Hepatocyte (in vitro differentiated cells): ENCODE results near the gene EXTL1. TPM values are rescaled to one million over a fixed set of nuclear protein-coding genes. Genes with fewer than 3 reads are reported as not detected.

Experiments used
- DNase-seq: peaks from one replicate; pipeline ENCODE4 v3.0.0-alpha.2; 2016; ENCODE audit warnings: low spot score
- H2AFZ ChIP-seq: fragments of 200-600 bp; sonication (generic); 2 replicates; pipeline ENCODE4 v1.6.0; 2016; ENCODE audit warnings: antibody characterized with exemption, mild to moderate bottlenecking
- H3K27ac ChIP-seq: fragments of 200-600 bp; sonication (generic); 2 replicates; pipeline ENCODE4 v1.5.1; 2016; ENCODE audit warnings: mild to moderate bottlenecking
- H3K27me3 ChIP-seq: fragments of 200-600 bp; sonication (generic); 2 replicates; pipeline ENCODE4 v1.6.1; 2016
- H3K36me3 ChIP-seq: fragments of 200-600 bp; sonication (generic); replicated peaks from 2 replicates; pipeline ENCODE4 v1.5.1; 2016; ENCODE audit warnings: low read depth; ENCODE audit not compliant: insufficient read depth
- H3K4me1 ChIP-seq: fragments of 200-600 bp; sonication (generic); 2 replicates; pipeline ENCODE4 v1.5.1; 2016; ENCODE audit warnings: mild to moderate bottlenecking, moderate library complexity; ENCODE audit not compliant: insufficient read depth
- H3K4me2 ChIP-seq: fragments of 200-600 bp; sonication (generic); 2 replicates; pipeline ENCODE4 v1.6.0; 2016
- H3K4me3 ChIP-seq: fragments of 200-600 bp; sonication (generic); 2 replicates; pipeline ENCODE4 v1.5.1; 2016; ENCODE audit warnings: mild to moderate bottlenecking
- H3K79me2 ChIP-seq: fragments of 200-600 bp; sonication (generic); 2 replicates; pipeline ENCODE4 v1.6.0; 2017; ENCODE audit warnings: mild to moderate bottlenecking
- H3K9me2 ChIP-seq: fragments of 200-600 bp; sonication (generic); replicated peaks from 2 replicates; pipeline ENCODE4 v1.6.0; 2017; ENCODE audit warnings: mild to moderate bottlenecking; ENCODE audit not compliant: insufficient read depth
- H3K9me3 ChIP-seq: fragments of 200-600 bp; sonication (generic); 2 replicates; pipeline ENCODE4 v1.5.1; 2016; ENCODE audit warnings: low read depth, mild to moderate bottlenecking
- H4K20me1 ChIP-seq: fragments of 200-600 bp; sonication (generic); 2 replicates; pipeline ENCODE4 v1.6.0; 2016; ENCODE audit warnings: mild to moderate bottlenecking; ENCODE audit not compliant: insufficient read depth, poor library complexity, severe bottlenecking
- EZH2 ChIP-seq: fragments of 200-600 bp; sonication (generic); IDR thresholded peaks from 2 replicates; pipeline ENCODE4 v1.6.1; 2016; ENCODE audit warnings: antibody characterized with exemption, mild to moderate bottlenecking, borderline replicate concordance
- EZH2phosphoT487 ChIP-seq: fragments of 200-600 bp; sonication (generic); IDR thresholded peaks from one replicate; pipeline ENCODE4 v1.6.1; 2018; ENCODE audit warnings: antibody characterized with exemption, mild to moderate bottlenecking, low read depth, moderate library complexity; ENCODE audit not compliant: unreplicated experiment, severe bottlenecking
- WGBS: methylation state at CpG from one replicate; pipeline ENCODE4 v1.1.6; 2016; ENCODE audit warnings: low lambda C conversion rate; ENCODE audit errors: missing lambda C conversion rate; 5-methylcytosine and 5-hydroxymethylcytosine counted together
- polyA plus RNA-seq: library from polyadenylated mRNA; unstranded; fragments of >200 nt; fragmentation: Nextera tagmentation; extraction: Ambion mirVana; gene quantifications from 2 replicates; pipeline ENCODE4 v1.2.1, GENCODE V29; 2016
- total RNA-seq: library from RNA; depleted of rRNA; stranded (reverse); fragments of >200 nt; gene quantifications from 2 replicates; pipeline ENCODE4 v1.2.3, GENCODE V29; 2014
- TF ChIP-seq, protein P1 (sequence below): fragments of 200-600 bp; sonication (generic); IDR thresholded peaks from 2 replicates; pipeline ENCODE4 v1.5.1; 2016; ENCODE audit warnings: antibody characterized with exemption, mild to moderate bottlenecking; ENCODE audit not compliant: poor library complexity

Gene EXTL1
- total and polyA plus RNA-seq, 2 experiments from 2014 or later: 0.17 to 1.3 TPM

DNA sequence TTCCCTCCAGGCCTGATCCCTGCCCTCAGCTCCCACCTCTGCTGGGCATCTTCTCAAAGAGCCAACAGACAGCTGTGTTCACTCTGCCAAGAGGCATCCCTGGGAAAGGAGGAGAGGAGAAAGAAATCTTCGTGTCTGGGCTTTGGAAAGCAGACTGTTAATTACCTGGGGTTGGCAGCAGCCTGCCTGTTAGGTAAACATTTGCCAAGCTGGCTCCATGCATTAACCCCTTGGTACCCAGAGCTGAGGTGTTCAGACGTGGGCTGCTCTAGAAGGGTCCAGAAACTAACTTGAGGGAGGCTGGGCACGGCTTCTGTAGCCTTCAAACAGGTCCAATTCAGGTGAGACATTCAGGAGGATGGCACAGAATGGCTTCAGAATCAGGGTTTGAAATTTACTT lies 8.7 kb upstream of the EXTL1 start:
- Histone ChIP-seq H3K27me3 (no peaks in the 10 kb centered on the region), H3K9me3 (no peaks in the 10 kb centered on the region), H3K4me2 (no peak overlapping the region), H3K4me1 (no peaks in the 10 kb centered on the region), H4K20me1 (no peaks in the 10 kb centered on the region), H3K4me3 (no peak overlapping the region), H3K27ac (no peak overlapping the region), H3K79me2 (no peaks in the 10 kb centered on the region), H2AFZ (no peak overlapping the region), H3K36me3 (no peaks in the 10 kb centered on the region), H3K9me2 (no peaks in the 10 kb centered on the region)
- TF ChIP-seq EZH2phosphoT487: no peak
- TF ChIP-seq EZH2: no peak
- TF ChIP-seq, protein P1, sequence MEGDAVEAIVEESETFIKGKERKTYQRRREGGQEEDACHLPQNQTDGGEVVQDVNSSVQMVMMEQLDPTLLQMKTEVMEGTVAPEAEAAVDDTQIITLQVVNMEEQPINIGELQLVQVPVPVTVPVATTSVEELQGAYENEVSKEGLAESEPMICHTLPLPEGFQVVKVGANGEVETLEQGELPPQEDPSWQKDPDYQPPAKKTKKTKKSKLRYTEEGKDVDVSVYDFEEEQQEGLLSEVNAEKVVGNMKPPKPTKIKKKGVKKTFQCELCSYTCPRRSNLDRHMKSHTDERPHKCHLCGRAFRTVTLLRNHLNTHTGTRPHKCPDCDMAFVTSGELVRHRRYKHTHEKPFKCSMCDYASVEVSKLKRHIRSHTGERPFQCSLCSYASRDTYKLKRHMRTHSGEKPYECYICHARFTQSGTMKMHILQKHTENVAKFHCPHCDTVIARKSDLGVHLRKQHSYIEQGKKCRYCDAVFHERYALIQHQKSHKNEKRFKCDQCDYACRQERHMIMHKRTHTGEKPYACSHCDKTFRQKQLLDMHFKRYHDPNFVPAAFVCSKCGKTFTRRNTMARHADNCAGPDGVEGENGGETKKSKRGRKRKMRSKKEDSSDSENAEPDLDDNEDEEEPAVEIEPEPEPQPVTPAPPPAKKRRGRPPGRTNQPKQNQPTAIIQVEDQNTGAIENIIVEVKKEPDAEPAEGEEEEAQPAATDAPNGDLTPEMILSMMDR: no peak
- no peak for DNase-seq
- WGBS: 38% methylated on average over 3 of the region's 3 CpGs

DNA sequence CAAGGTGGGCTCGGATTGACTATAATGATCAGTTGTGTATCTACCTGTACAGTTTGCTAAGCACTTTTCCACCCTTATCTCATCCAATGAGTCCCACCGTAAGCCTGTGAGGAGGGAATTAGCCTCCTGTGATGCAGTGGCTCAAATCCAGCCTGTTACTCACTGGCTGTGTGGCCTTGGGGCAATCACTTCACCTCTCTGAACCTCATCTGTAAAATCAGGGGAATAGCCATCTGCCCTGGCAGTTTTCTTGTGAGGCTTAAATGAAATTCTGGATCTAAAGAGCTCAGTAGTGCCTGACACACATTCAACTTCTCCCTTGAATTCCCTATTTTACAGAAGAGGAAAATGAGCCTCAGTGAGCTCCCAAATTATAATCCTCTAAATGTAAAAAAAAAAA lies 7.4 kb upstream of the EXTL1 start:
- H3K36me3 ChIP-seq: no peaks in the 10 kb centered on the region
- no peaks in the 10 kb centered on the region for H3K27me3 ChIP-seq
- no peaks in the 10 kb centered on the region for H3K79me2 ChIP-seq
- H3K4me1 ChIP-seq: no peaks in the 10 kb centered on the region
- no peak overlapping the region for H2AFZ ChIP-seq
- H3K9me2 ChIP-seq: no peaks in the 10 kb centered on the region
- H3K4me3 ChIP-seq: no peak overlapping the region
- H3K4me2 ChIP-seq: no peak overlapping the region
- H3K9me3 ChIP-seq: no peaks in the 10 kb centered on the region
- TF ChIP-seq EZH2: no peak
- TF ChIP-seq EZH2phosphoT487: no peak
- TF ChIP-seq, protein P1: no peak
- no peak for DNase-seq
- no peaks in the 10 kb centered on the region for H4K20me1 ChIP-seq
- 87% methylated on average over 2 of the region's 2 CpGs for WGBS
- no peak overlapping the region for H3K27ac ChIP-seq

DNA sequence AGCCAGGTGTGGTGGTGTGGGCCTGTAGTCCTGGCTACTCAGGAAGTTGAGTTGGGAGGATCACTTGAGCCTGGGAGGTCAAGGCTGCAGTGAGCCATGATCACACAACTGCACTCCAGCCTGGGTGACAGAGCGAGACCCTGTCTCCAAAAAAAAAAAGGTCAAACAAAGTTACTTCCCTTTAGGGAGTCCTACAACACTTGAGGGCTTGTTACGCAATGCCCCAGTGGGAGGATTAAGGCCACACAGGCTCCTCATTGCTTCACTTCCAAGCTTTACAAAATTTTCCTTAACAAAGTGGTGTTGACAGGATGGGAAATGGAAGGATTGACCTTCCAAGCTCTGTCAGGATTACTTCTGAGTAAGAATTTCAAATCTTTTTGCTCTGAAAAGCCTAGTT lies 6.2 kb upstream of the EXTL1 start:
- Histone ChIP-seq H2AFZ (no peak overlapping the region), H3K4me2 (no peak overlapping the region), H4K20me1 (no peaks in the 10 kb centered on the region), H3K27ac (no peak overlapping the region), H3K4me1 (no peaks in the 10 kb centered on the region), H3K9me2 (no peaks in the 10 kb centered on the region), H3K79me2 (no peaks in the 10 kb centered on the region), H3K4me3 (no peak overlapping the region), H3K9me3 (no peaks in the 10 kb centered on the region), H3K36me3 (no peaks in the 10 kb centered on the region), H3K27me3 (no peaks in the 10 kb centered on the region)
- DNase-seq: peak; percentile 51
- peak; percentile 58 for TF ChIP-seq EZH2phosphoT487
- TF ChIP-seq EZH2: no peak
- TF ChIP-seq, protein P1: no peak
- 75% methylated on average over 2 of the region's 2 CpGs for WGBS
